Urothelium cell line (cell line): ENCODE results near the gene FXR2.

Experiments
- DNase-seq: peaks from one replicate; pipeline ENCODE4 v3.0.0; 2011; ENCODE audit warnings: low spot score, mixed read lengths
- FAIRE-seq: peaks from 2 replicates; lab custom pipeline; 2011; peaks lifted over from hg19 to GRCh38; lab: Jason Lieb, UNC

FXR2 gene

DNA sequence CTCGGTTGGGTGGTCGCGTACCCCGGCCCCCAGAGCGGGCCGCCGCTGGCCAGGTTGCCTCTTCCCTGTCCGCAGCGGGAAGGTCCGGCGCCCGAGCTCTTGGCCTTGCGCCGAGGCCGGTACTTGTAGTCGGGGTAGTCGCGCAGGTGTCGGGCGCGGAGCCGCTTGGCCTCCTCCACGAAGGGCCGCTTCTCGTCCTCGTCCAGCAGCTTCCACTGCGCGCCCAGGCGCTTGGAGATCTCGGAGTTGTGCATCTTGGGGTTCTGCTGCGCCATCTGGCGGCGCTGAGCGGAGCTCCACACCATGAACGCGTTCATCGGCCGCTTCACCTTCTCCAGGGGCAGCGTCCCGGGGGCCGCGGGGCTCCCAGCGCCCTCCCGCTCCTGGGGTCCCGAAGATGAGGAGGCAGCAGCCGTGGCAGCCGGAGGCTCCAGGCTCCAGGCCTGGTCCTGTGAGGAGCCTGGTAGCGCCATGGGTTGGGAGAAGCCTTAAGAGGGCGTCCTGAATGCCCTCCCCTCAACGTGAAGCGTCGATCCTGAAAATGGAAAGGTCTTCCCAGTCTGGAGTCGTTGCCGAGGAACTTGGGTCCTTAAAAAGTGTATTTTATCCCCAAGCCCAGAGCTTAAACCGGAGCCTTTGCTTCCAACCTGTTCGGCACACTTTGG lies 25.4 kb downstream of the FXR2 start:
- FAIRE-seq (no peak), DNase-seq (no peak)

DNA sequence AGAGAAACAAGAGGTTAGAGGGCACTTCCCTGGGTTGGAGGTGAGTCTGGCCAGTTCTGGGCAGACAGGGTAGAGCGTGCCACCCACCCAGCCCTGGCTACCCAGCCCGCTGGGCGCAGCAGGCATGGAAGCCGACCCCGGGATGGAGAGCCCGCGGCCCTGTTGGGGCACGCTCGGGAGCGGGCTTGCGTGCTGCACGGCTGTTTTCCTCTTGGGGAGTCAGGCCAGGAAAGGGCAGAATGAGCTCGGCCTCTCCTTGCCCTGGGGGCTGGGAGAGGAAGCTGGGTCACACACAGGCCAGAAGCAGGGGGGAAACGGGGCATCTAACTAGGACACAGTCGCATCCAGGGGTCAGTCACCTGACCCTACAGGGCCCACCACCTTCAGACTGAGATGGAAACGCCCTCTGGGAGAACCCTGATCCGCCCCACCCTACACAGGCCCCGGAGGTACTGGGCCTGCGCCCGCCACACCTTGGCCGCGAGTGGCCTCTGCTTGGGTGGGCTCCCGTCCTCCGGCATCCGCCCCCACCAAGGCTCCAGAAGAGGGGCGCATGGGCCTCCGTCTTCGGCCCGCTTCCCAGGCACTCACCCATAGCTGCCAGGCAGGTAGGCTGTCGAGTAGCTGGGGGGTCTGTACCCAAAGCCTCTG lies 26.0 kb downstream of the FXR2 start:
- FAIRE-seq, result no peak
- no peak for DNase-seq

GRCh38 chr17:7587420-7588151 lies 27.1 kb downstream of the FXR2 start:
- no peak for FAIRE-seq
- DNase-seq, result no peak

DNA sequence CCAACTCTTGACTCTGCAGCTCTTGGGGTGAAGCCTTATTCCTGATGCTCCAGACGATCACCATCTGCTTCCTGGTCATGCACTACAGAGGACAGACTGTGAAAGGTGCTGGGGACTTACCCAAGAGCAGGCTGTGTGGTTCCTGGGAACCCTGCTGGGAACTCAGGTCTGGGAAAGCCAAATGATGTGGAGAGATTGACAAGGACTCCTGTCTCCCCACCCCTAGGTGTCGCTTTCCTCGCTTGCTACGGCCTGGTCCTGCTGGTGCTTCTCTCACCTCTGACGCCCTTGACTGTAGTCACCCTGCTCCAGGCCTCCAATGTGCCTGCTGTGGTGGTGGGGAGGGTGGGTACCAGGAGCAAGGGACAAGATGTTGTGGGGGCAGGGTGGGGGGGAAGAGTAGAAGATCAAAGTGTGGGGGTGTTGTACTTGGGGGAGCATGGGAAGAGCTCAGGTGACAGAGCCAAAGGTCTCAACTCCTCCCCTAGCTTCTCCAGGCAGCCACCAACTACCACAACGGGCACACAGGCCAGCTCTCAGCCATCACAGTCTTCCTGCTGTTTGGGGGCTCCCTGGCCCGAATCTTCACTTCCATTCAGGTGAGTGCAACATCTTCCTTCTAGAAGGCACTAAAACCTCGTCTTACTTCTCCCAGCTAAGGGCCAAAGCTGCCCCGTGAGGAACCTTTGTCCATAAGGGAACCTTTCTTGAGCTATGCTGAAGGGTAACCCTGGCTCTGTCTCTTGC lies 27.9 kb downstream of the FXR2 start:
- FAIRE-seq (no peak), DNase-seq (no peak)

GRCh38 chr17:7583253-7584109 lies 31.2 kb downstream of the FXR2 start, which contains the start of gene MPDU1:
TSS of gene MPDU1 (plus strand) at chr17:7583852. CDS start at chr17:7583863, 11 bp downstream.
- FAIRE-seq (no peak), DNase-seq (peak; percentile 87)

GRCh38 chr17:7582396-7583252 lies 32.1 kb downstream of the FXR2 start:
- FAIRE-seq, result no peak
- no peak for DNase-seq

GRCh38 chr17:7580604-7581575 lies 33.8 kb downstream of the FXR2 start:
- DNase-seq (no peak), FAIRE-seq (no peak)

GRCh38 chr17:7579834-7580603 lies 34.7 kb downstream of the FXR2 start:
- no peak for FAIRE-seq
- no peak for DNase-seq

DNA sequence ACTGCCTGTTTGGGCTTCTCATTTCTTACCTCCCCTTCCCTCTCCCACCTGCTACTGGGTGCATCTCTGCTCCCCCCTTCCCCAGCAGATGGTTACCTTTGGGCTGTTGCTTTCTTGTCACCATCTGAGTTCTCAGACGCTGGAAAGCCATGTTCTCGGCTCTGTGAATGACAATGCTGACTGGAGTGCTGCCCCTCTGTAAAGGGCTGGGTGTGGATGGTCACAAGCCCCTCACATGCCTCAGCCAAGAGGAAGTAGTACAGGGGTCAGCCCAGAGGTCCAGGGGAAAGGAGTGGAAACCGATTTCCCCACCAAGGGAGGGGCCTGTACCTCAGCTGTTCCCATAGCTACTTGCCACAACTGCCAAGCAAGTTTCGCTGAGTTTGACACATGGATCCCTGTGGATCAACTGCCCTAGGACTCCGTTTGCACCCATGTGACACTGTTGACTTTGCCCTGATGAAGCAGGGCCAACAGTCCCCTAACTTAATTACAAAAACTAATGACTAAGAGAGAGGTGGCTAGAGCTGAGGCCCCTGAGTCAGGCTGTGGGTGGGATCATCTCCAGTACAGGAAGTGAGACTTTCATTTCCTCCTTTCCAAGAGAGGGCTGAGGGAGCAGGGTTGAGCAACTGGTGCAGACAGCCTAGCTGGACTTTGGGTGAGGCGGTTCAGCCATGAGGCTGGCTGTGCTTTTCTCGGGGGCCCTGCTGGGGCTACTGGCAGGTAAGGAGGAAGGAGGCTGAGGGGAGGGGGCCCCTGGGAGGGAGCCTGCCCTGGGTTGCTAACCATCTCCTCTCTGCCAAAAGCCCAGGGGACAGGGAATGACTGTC lies 35.5 kb downstream of the FXR2 start, which contains the start of gene CD68:
CD68 (plus strand) TSS at position 638 of the 833 bp plus-strand sequence; CDS start at position 678, 40 bp downstream.
- no peak for FAIRE-seq
- DNase-seq, result no peak

DNA sequence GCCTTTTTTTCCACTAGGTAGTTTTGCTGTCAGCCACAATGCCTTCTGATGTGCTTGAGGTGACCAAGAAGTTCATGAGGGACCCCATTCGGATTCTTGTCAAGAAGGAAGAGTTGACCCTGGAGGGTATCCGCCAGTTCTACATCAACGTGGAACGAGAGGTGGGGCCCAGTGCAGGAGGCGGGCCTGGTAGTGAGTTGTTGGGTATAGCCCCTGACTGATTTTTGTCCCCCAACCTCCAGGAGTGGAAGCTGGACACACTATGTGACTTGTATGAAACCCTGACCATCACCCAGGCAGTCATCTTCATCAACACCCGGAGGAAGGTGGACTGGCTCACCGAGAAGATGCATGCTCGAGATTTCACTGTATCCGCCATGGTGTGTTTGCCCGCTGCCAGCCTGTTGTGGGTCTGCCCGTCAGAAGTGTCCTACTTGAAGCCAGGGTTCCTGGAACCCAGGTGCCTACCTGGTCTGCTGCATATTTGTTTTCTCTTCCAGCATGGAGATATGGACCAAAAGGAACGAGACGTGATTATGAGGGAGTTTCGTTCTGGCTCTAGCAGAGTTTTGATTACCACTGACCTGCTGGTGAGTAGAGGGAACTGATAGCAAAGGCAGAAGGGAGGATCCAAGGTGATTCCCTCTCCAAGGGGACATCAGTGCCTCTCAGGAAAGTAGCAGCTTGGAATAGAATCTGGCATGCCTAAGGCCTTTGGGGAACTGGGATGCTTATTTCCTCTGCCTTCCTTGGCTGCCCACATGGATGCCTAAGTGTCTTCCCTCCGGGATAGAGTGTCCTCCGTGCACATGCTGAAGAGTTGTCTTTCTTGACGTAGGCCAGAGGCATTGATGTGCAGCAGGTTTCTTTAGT lies 37.1 kb downstream of the FXR2 start:
- FAIRE-seq (no peak), DNase-seq (no peak)

DNA sequence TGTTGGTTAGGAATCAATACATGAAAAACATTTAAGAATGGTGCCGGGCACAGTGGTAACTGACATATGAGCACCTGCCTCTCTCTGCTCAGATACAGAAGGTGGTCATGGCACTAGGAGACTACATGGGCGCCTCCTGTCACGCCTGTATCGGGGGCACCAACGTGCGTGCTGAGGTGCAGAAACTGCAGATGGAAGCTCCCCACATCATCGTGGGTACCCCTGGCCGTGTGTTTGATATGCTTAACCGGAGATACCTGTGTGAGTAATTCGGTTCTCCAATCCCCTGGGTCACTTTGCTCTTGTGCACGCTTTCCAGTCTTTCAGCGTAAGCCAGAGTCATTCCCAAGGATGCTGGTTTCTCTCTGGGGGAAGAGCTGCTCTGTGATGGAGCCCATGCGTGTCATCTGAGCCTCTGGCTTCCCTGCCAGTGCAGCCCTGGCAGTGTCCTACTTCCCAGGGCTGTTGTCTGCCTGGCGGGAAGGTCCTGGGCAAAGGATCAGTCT lies 38.2 kb downstream of the FXR2 start:
- FAIRE-seq, result no peak
- no peak for DNase-seq

GRCh38 chr17:7575959-7576358 lies 38.7 kb downstream of the FXR2 start:
- FAIRE-seq, result no peak

DNA sequence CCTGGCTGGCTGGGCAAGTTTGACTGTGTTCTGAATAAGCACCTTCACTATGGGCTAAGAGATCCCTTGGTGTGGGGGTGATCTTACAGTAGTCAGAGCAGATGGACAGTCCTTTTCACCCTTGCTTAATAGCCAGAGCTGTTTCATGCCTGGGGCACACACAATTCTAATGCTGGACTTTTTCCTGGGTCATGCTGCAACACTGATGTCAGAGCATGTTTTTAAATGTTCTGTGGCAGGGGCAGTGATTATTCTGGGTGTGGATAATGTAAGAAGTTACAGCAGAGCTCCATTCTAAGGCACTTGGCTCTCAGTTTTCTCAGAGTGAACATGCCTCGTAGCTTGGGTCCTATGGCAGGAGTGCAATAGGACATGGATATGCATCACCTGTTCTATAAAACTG lies 39.2 kb downstream of the FXR2 start:
- DNase-seq, result no peak
- FAIRE-seq, result no peak

More at GRCh38 chr17:7575959-7576358, 38.7 kb downstream of the FXR2 start:
- no peak for DNase-seq

GRCh38 chr17:7574176-7574953 lies 40.3 kb downstream of the FXR2 start:
- no peak for FAIRE-seq
- DNase-seq, result no peak
